LNCaP clone FGC (cell line): ENCODE results near the gene MAN2B1.
"Not testable (repeated sequence)": the region's sequence is repeated elsewhere in the genome, so short reads cannot be mapped to it uniquely, and the experiment has no call there.

ENCODE experiments used
- DNase-seq: peaks from one replicate; pipeline ENCODE4 v3.0.0-alpha.2; 2011; ENCODE audit warnings: low read depth
- H3K4me3 ChIP-seq: 2 replicates; pipeline ENCODE4 v1.5.1; 2011; ENCODE audit warnings: mild to moderate bottlenecking, low read depth, low read length, control low read depth
- TF ChIP-seq, protein P1 (sequence below): IDR thresholded peaks from 2 replicates; pipeline ENCODE4 v1.5.1; 2012; ENCODE audit warnings: mild to moderate bottlenecking; ENCODE audit not compliant: control insufficient read depth, insufficient read depth; ENCODE audit errors: extremely low read depth

The MAN2B1 gene

GRCh38 chr19:12705654-12706331 is 39.3 kb upstream of the MAN2B1 start:
- H3K4me3 ChIP-seq = no peak overlapping the region
- no peak for DNase-seq
- TF ChIP-seq, protein P1, sequence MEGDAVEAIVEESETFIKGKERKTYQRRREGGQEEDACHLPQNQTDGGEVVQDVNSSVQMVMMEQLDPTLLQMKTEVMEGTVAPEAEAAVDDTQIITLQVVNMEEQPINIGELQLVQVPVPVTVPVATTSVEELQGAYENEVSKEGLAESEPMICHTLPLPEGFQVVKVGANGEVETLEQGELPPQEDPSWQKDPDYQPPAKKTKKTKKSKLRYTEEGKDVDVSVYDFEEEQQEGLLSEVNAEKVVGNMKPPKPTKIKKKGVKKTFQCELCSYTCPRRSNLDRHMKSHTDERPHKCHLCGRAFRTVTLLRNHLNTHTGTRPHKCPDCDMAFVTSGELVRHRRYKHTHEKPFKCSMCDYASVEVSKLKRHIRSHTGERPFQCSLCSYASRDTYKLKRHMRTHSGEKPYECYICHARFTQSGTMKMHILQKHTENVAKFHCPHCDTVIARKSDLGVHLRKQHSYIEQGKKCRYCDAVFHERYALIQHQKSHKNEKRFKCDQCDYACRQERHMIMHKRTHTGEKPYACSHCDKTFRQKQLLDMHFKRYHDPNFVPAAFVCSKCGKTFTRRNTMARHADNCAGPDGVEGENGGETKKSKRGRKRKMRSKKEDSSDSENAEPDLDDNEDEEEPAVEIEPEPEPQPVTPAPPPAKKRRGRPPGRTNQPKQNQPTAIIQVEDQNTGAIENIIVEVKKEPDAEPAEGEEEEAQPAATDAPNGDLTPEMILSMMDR = no peak

- no peak overlapping the region for H3K4me3 ChIP-seq
- DNase-seq = no peak
- TF ChIP-seq, protein P1 = no peak
These were observed 38.6 kb upstream of the MAN2B1 start for GRCh38 chr19:12705169-12705568.

DNA sequence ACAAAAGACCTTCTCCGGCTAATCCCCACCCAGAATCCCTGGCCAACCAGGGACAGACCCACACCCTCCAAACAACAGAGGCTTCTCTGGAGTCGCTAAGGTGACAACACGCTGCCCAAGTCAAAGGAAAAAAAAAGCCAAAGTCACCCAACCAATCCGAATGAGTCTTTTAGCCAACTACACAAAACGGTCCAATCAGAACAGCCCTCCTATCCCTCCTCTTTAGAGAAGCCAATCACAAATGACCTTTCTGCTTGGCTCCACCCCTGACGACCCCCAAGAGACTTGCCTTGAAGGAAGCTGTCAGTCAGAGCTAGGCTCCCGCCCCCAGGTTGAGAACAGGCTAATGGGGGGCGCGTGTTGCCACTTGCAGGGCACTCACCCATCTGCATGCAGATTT is 36.5 kb upstream of the MAN2B1 start:
- H3K4me3 ChIP-seq = no peak overlapping the region
- DNase-seq = no peak
- TF ChIP-seq, protein P1 = no peak

GRCh38 chr19:12701596-12702282 is 35.2 kb upstream of the MAN2B1 start:
- H3K4me3 ChIP-seq = no peak overlapping the region
- TF ChIP-seq, protein P1 = no peak
- no peak for DNase-seq

DNA sequence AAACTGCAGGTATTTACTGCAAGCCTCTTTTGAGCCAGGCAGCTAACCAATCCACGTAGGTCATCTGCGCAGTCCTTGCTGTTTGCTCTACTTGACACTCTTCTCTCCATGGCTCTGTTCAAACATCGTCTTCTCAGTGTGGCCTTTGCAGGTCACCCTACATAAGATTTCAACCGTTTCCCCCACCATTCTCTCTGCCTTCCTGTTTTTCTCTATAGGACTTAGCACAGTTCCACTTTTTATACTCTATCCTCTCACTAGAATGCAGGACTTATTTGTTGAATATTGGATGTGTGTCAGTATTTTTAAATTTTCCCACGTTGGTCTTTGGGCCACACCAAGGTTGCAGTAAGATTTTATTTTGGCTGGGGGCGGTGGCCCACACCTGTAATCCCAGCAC is 31.6 kb upstream of the MAN2B1 start:
- no peak for DNase-seq
- TF ChIP-seq, protein P1 = no peak
- H3K4me3 ChIP-seq = no peak overlapping the region

DNA sequence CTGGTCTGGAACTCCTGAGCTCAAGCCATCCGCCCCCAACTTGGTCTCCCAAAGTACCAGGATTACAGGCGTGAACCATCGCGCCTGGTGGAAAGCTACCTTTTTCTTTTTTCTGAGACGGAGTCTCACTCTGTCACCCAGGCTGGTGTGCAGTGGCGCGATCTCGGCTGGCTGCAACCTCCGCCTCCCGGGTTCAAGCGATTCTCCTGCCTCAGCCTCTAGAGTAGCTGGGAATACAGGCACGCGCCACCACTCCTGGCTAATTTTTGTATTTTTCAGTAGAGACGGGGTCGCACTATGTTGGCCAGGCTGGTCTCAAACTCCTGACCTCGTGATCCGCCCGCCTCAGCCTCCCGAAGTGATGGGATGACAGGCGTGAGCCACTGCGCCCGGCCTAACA is 30.9 kb upstream of the MAN2B1 start:
- peak overlapping the region; percentile 97 for H3K4me3 ChIP-seq

GRCh38 chr19:12696366-12697335 is 30.1 kb upstream of the MAN2B1 start, which contains the start of gene FBXW9:
Gene FBXW9, minus strand, starts transcription at chr19:12696631. Its CDS starts 50 bp downstream, at chr19:12696581.
- TF ChIP-seq, protein P1 = no peak

More for the DNA sequence above, 30.9 kb upstream of the MAN2B1 start:
- DNase-seq = not testable (repeated sequence)

More at GRCh38 chr19:12696366-12697335, 30.1 kb upstream of the MAN2B1 start, which contains the start of gene FBXW9:
- peak within 1 kb of the TSS; percentile 97 for H3K4me3 ChIP-seq
- DNase-seq = peak; percentile 85
